Measurements from ENCODE around the gene PRPF38A.
A peak's percentile ranks its signal among the peaks of the same experiment; 100 is the strongest.

Gene PRPF38A

GRCh38 chr1:52400131-52400530, 4.3 kb upstream of the PRPF38A start:
- DNase-seq (ENCODE audit: low spot score) = no peak

DNA sequence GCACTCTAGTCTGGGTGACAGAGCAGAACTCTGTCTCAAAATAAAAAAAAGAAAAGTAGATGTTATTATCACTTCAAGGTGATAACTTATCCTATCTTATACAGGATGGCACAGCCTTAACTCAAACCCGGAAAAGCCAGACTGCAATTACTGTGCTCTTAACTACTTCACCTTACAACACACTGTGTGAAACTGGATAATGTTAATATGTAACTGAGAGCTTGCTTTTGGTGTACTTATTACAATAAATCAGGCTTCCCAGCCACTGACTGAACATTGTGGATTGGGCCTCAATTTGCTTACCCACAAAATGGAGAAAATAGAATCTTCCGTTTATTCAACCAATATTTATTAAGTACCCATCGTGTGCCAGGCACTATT, 1.6 kb upstream of the PRPF38A start:
- DNase-seq (ENCODE audit: low spot score) = no peak

DNA sequence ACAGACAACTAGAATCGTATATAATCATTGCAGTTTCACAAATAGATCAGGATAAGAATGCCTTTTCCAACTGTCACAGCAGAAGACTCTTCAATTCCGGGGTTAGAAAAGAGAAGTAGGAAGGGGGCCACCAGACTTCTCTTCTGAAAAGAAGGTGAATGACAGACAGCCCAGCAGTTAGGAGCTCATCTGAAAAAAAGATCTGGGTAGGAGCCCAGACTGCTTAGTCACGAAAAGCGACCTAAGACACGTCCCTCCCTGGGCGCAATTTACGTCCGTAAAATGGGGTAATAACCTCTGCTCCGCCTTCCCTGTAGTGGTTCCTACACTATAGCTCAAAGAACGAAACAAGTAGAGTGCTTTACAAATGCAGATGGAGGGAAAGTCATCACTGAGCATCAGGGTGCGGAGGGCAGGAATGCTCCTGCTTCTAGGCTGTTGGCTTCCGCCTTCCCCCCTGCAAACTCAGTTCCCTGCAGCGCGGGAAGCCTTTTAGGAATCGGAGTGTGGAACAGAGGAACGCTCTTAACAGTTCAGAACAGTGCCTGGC, 761 bp upstream of the PRPF38A start:
- peak; percentile 11 for DNase-seq (ENCODE audit: low spot score)

GRCh38 chr1:52404975-52405338, 555 bp downstream of the PRPF38A start:
- DNase-seq (ENCODE audit: low spot score) = no peak

DNA sequence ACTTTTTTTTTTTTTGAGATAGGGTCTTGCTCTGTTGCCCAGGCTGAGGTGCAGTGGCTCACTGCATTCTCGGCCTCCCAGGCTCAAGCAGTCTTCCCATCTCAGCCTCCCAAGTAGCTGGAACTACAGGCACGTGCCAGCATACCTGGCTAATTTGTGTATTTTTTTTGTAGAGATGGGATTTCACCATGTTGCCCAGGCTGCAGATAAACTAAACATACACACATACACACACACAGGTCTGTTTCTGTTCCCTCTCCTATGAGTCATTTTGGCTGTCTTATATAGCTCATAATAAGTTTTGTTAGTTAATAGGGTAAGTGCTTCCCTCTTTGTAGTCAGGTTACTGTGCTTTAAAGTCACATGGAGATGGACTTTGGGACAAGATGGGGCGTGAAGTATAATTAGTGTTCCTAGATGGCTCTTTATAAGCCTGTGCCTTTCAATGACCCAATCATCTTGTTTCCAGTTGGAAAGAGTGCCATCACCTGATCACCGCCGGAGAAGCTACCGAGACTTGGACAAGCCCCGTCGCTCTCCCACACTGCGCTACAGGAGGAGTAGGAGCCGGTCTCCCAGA, 9.1 kb downstream of the PRPF38A start:
- no peak for DNase-seq (ENCODE audit: low spot score)

GRCh38 chr1:52414942-52415341, 10.5 kb downstream of the PRPF38A start:
- DNase-seq (ENCODE audit: low spot score) = no peak

GRCh38 chr1:52416811-52417210, 12.4 kb downstream of the PRPF38A start:
- no peak for DNase-seq (ENCODE audit: low spot score)

- no peak for DNase-seq (ENCODE audit: low spot score)
Measured at GRCh38 chr1:52420713-52421112, 16.3 kb downstream of the PRPF38A start.

- DNase-seq (ENCODE audit: low spot score) = no peak
Measured at GRCh38 chr1:52423055-52423454, 18.7 kb downstream of the PRPF38A start.

GRCh38 chr1:52423771-52424170, 19.4 kb downstream of the PRPF38A start:
- DNase-seq (ENCODE audit: low spot score) = no peak

DNA sequence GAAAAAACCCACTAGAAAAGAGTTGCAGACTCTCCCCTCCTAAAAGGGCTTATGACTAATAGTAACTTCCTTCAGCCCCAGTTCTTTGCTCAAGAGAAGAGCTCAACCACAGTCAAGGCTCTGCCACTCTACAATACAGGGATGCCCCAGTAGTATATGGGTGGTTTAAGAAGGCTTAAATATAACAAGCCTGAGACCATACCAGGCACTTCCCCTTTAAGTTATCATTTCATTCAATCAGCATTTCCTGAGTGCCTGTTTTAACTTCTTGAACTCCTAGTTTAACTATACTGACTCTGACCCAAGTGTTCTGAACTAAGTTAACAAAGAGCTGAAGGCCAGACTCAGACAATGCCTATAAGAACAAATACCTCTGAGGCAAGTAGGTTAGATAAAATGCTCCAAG, 19.8 kb downstream of the PRPF38A start:
- no peak for DNase-seq (ENCODE audit: low spot score)

DNA sequence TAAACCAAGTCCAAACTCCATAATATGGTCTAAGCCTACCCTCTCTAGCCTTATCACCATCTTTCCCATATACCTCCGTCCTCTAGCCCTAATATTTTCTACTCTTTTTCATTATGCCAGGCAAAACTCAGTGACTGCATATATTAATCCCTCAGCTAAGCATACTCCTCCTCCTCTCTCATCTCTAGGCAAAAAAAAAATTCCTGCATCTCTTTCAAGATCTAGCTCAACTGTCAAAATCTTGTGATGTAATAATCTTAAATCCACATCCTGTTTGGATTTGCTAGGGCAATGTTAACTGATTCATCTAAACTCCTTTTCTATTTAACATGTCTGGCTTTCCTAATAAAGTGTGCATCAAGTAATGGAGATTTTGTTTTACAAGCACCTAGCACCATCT, 20.4 kb downstream of the PRPF38A start:
- DNase-seq (ENCODE audit: low spot score) = no peak

DNA sequence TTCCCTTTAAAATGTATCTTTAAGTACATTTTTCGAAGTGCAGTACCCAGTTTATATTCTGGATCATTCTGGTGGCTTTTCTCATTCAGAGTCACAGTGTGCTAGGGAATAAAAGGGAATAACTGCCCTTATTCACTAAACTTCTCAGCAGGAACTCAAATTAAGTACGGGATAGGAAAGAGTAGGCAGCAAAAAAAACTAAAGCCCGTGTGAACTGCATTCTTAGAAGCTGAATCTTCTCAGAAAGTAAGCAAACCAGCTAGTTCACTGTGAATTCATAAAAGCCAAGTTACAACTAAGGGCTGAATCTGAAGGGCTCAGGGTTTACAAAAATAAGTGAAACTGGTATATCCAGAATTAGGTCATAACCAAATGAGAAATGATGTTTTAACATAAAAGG, 22.0 kb downstream of the PRPF38A start:
- no peak for DNase-seq (ENCODE audit: low spot score)

DNA sequence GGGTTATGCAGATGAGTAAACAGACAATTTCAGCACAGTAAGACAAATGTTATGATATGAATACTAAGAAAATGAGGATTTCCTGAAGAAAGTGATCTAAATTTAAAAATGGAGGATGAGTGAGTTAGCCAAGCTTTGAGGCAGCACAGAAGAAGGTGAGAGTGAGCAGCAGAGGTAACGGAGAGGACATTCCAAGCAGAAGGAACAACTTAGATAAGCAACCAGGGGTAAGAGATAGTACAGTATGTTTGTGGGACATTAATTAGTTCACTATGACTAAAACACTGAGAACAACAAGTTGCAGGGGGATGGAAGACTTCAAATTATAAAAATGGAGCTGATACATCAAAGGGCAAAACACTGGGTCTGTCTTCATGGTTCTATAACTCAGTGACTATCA, 22.8 kb downstream of the PRPF38A start:
- DNase-seq (ENCODE audit: low spot score) = no peak

DNA sequence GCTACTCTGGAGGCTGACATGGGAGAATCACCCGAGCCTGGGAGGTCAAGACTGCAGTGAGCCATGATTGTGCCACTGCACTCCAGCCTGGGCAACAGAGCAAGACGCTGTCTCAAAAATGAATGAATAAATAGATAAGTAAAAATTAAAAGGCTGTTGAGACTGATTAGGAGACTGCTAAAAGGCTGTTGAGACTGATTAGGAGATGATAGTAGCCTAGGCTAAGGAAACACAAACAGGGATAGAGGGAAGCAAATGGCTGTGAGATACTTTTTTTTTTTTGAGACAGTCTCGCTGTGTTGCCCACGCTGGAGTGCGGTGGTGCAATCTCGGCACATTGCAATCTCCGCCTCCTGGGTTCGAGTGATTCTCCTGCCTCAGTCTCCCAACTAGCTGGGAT, 28.4 kb downstream of the PRPF38A start:
- DNase-seq (ENCODE audit: low spot score) = no peak

- DNase-seq (ENCODE audit: low spot score) = no peak
Measured at GRCh38 chr1:52435211-52435610, 30.8 kb downstream of the PRPF38A start.

- no peak for DNase-seq (ENCODE audit: low spot score)
Measured at GRCh38 chr1:52435650-52436049, 31.2 kb downstream of the PRPF38A start.

DNA sequence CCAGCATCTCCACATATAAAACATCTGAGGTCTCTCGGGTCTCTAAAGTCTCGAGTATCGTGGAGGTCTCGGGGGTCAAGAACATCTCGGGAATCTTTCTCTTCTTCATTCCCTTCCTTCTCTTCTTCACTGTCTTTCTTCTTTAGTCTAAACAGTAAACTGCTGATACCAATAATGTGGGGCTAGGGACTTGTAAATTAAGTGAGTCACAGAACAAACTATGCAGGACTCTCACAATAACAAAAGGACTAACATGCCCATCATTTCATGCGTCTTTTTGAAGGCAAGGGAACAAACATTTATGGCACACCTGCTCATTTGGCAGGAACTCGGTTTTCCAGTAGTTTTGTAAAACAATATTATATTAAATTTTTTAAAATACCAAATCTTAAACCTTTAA, 32.4 kb downstream of the PRPF38A start:
- DNase-seq (ENCODE audit: low spot score) = no peak

DNA sequence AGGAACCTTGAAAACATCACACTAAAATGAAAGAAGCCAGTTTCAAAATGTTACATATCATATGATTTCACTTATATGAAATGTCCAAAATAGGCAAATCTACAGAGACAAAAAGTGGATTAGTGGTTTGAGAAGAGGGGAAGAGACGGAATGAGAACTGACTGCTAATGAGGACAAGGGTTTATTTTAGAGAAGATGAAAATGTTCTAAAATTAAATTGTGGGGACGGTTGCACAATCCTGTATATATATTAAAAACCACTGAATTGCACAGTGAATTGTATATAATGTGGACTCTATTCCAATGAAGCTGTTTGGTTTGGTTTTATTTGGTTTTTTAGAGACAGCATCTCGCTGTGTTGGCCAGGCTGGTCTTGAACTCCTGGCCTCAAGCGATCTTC, 35.6 kb downstream of the PRPF38A start:
- no peak for DNase-seq (ENCODE audit: low spot score)

DNA sequence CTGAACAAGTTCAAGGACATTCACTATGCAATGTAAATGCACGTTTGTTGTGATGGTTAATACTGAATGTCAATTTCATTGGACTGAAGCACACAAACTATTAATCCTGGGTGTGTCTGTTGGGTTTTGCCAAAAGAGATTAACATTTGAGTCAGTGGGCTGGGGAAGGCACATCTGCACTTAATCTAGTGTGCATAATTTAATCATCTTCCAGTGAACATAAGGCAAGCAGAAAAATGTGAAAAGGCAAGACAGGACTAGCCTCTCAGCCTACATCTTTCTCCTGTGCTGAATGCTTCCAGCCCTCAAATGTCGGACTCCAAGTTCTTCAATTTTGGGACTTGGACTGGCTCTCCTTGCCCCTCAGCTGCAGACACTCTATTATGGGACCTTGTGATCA, 40.1 kb downstream of the PRPF38A start:
- DNase-seq (ENCODE audit: low spot score) = no peak

DNA sequence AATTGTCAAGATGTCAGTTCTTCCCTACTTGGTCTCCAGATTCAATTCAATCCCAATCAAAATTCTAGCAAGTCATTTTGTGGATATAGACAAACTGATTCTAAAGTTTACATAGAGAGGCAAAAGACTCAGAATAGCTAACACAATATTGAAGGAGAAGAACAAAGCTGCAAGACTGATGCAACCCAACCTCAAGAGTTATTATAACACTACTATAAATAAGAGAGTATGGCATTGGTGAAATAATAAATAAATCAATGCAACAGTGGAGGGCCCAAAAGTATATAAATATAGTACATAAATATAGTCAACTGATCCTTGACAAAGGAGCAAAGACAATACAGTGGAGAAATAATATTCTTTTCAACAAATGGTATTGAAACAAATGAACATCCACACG, 49.7 kb downstream of the PRPF38A start:
- DNase-seq (ENCODE audit: low spot score) = no peak

DNA sequence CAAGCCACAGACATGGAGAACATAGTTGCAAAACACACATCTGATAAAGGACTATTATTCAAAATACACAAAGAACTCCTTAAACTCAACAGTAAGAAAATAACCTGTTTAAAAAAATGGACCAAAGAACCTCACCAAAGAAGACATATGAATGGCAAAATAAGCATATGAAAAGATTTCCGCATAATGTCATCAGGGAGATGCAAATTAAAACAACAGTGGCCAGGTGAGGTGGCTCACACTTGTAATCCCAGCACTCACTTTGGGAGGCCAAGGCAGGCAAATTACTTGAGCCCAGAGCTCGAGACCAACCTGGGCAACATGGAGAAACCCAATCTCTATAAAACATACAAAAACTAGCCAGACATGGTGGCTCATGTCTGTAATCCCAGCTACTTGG, 50.4 kb downstream of the PRPF38A start:
- DNase-seq (ENCODE audit: low spot score) = no peak

GRCh38 chr1:52455686-52456085, 51.3 kb downstream of the PRPF38A start:
- no peak for DNase-seq (ENCODE audit: low spot score)

DNA sequence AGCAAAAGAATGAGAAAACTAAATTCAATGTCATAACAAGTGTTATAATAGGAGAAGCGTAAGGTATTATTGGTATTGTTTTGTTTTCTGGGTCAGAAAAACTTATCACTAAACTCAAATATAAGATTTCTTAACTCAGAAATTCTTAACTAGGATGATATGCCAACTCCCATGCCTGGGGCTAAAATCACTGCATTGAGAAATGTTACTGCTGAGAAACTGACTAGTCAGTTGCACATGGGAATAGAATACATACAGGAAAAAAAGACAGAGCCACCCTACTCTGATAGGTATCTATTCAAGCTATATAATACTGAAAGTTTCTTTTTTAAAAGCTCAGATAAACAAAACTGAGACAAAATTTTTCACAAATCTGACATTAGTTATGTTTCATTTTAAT, 56.3 kb downstream of the PRPF38A start:
- DNase-seq (ENCODE audit: low spot score) = no peak

DNA sequence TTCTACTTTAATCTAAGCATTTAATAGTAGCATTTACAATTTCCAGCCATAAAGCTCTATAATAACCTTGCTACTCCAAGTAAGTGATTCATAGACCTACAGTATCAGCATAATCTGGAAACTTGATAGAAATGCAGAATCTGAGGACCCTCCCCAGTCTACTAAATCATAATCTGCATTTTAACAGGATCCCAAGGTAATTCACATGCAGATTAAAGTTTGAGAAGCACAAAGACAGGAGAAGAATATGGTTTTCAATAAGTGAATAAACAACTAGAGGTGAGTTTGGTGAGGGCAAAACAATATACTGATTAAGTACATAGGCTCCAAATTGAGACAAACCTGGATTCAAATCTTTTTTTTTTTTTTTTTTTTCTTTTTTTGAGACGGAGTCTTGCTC, 57.4 kb downstream of the PRPF38A start:
- no peak for DNase-seq (ENCODE audit: low spot score)

Data from pons (tissue), 1 donor.